Stomach smooth muscle (tissue), 2 donors: ENCODE measurements around the gene RMI2.

ENCODE experiments used
- H3K27ac ChIP-seq: one replicate; pipeline ENCODE4 v1.7.0; 2013; ENCODE audit warnings: mild to moderate bottlenecking, low read length, inconsistent platforms
- H3K27me3 ChIP-seq, 2 donors: one replicate each; pipeline ENCODE4 v1.7.0; 2013; ENCODE audit warnings: low read length in 2 of 2; ENCODE audit not compliant: insufficient read depth in 2 of 2, control insufficient read depth in 1 of 2
- H3K36me3 ChIP-seq, 2 donors: one replicate each; pipeline ENCODE4 v1.7.0; 2013; ENCODE audit warnings: low read length in 2 of 2; ENCODE audit not compliant: control insufficient read depth in 2 of 2, insufficient read depth in 2 of 2
- H3K4me1 ChIP-seq: one replicate; pipeline ENCODE4 v1.7.0; 2013; ENCODE audit warnings: low read length; ENCODE audit not compliant: control insufficient read depth, insufficient read depth
- H3K4me3 ChIP-seq, 2 donors: one replicate each; pipeline ENCODE4 v1.7.0; 2013; ENCODE audit warnings: low read length in 2 of 2
- H3K9ac ChIP-seq, 2 donors: one replicate each; pipeline ENCODE4 v1.7.0; 2013; ENCODE audit warnings: low read length in 2 of 2, mild to moderate bottlenecking in 1 of 2
- H3K9me3 ChIP-seq, 2 donors: one replicate each; pipeline ENCODE4 v1.7.0; 2013; ENCODE audit warnings: low read length in 2 of 2; ENCODE audit not compliant: control insufficient read depth in 2 of 2
- donor health status: healthy.
- donor health status: Pancreatic carcinoma.

Gene RMI2

GRCh38 chr16:11330526-11331237 lies 14.6 kb upstream of the RMI2 start:
- no peak overlapping the region for H3K4me3 ChIP-seq

GRCh38 chr16:11331967-11332366 lies 13.3 kb upstream of the RMI2 start:
- no peaks in the 10 kb centered on the region for H3K36me3 ChIP-seq
- H3K4me3 ChIP-seq = no peak overlapping the region
- no peaks in the 10 kb centered on the region for H3K9me3 ChIP-seq
- H3K27me3 ChIP-seq = no peaks in the 10 kb centered on the region
- H3K4me1 ChIP-seq = peaks cover 16% of the 10 kb centered on the region
- no peak overlapping the region for H3K27ac ChIP-seq
- no peak overlapping the region for H3K9ac ChIP-seq

More at GRCh38 chr16:11330526-11331237, 14.6 kb upstream of the RMI2 start:
- no peaks in the 10 kb centered on the region for H3K27me3 ChIP-seq
- H3K27ac ChIP-seq = no peak overlapping the region
- no peak overlapping the region for H3K9ac ChIP-seq
- H3K4me1 ChIP-seq = peaks cover 16% of the 10 kb centered on the region
- H3K9me3 ChIP-seq = no peaks in the 10 kb centered on the region
- no peaks in the 10 kb centered on the region for H3K36me3 ChIP-seq

GRCh38 chr16:11333010-11333409 lies 12.2 kb upstream of the RMI2 start:
- Histone ChIP-seq H3K9ac (no peak overlapping the region), H3K4me3 (no peak overlapping the region), H3K4me1 (peaks cover 13% of the 10 kb centered on the region), H3K27ac (no peak overlapping the region), H3K9me3 (no peaks in the 10 kb centered on the region), H3K36me3 (no peaks in the 10 kb centered on the region), H3K27me3 (no peaks in the 10 kb centered on the region)

- no peak overlapping the region for H3K27ac ChIP-seq
- no peaks in the 10 kb centered on the region for H3K9me3 ChIP-seq
- no peaks in the 10 kb centered on the region for H3K36me3 ChIP-seq
- H3K9ac ChIP-seq = no peak overlapping the region
- no peak overlapping the region for H3K4me3 ChIP-seq
- H3K27me3 ChIP-seq = no peaks in the 10 kb centered on the region
- H3K4me1 ChIP-seq = peaks cover 6% of the 10 kb centered on the region
These were observed 11.6 kb upstream of the RMI2 start for GRCh38 chr16:11333702-11334101.

GRCh38 chr16:11334831-11335404 lies 10.3 kb upstream of the RMI2 start:
- no peaks in the 10 kb centered on the region for H3K9me3 ChIP-seq

GRCh38 chr16:11339075-11339474 lies 6.2 kb upstream of the RMI2 start:
- Histone ChIP-seq H3K27ac (no peak overlapping the region), H3K27me3 (no peaks in the 10 kb centered on the region), H3K9me3 (no peaks in the 10 kb centered on the region), H3K36me3 (no peaks in the 10 kb centered on the region), H3K9ac (no peak overlapping the region), H3K4me3 (no peak overlapping the region), H3K4me1 (no peaks in the 10 kb centered on the region)

More at GRCh38 chr16:11334831-11335404, 10.3 kb upstream of the RMI2 start:
- Histone ChIP-seq H3K4me3 (no peak overlapping the region), H3K9ac (no peak overlapping the region), H3K27ac (no peak overlapping the region), H3K27me3 (no peaks in the 10 kb centered on the region), H3K36me3 (no peaks in the 10 kb centered on the region), H3K4me1 (no peaks in the 10 kb centered on the region)

GRCh38 chr16:11340710-11341109 lies 4.5 kb upstream of the RMI2 start:
- Histone ChIP-seq H3K4me3 (no peak overlapping the region), H3K27me3 (no peaks in the 10 kb centered on the region), H3K36me3 (no peaks in the 10 kb centered on the region), H3K27ac (no peak overlapping the region), H3K4me1 (peaks cover 2% of the 10 kb centered on the region), H3K9me3 (no peaks in the 10 kb centered on the region), H3K9ac (no peak overlapping the region)

- H3K4me3 ChIP-seq = no peak overlapping the region
- H3K9me3 ChIP-seq = no peaks in the 10 kb centered on the region
- H3K36me3 ChIP-seq = no peaks in the 10 kb centered on the region
- H3K9ac ChIP-seq = no peak overlapping the region
- no peaks in the 10 kb centered on the region for H3K27me3 ChIP-seq
- H3K27ac ChIP-seq = no peak overlapping the region
- H3K4me1 ChIP-seq = peaks cover 5% of the 10 kb centered on the region
These were observed 3.9 kb upstream of the RMI2 start for GRCh38 chr16:11341371-11341770.

GRCh38 chr16:11342021-11342855 lies 3.0 kb upstream of the RMI2 start:
- Histone ChIP-seq H3K36me3 (no peaks in the 10 kb centered on the region), H3K9me3 (no peaks in the 10 kb centered on the region), H3K9ac (no peak overlapping the region), H3K27ac (no peak overlapping the region), H3K4me3 (no peak overlapping the region), H3K27me3 (no peaks in the 10 kb centered on the region), H3K4me1 (peaks cover 10% of the 10 kb centered on the region)

GRCh38 chr16:11346700-11347319 lies 1.6 kb downstream of the RMI2 start:
- no peak overlapping the region for H3K4me3 ChIP-seq
- H3K9ac ChIP-seq = no peak overlapping the region
- H3K9me3 ChIP-seq = no peaks in the 10 kb centered on the region
- peaks cover 28% of the 10 kb centered on the region for H3K4me1 ChIP-seq
- H3K36me3 ChIP-seq = no peaks in the 10 kb centered on the region
- H3K27ac ChIP-seq = no peak overlapping the region
- no peaks in the 10 kb centered on the region for H3K27me3 ChIP-seq
